HG03432 (cell line): ENCODE data around the gene INPP4B.
"Not testable (repeated sequence)": the region's sequence is repeated elsewhere in the genome, so short reads cannot be mapped to it uniquely, and the experiment has no call there.

Experiments
- ATAC-seq: cut with Tn5 transposase; IDR thresholded peaks from one replicate; pipeline ENCODE4 v1.9.1; 2021; ENCODE audit warnings: mild to moderate bottlenecking, moderate library complexity; ENCODE audit not compliant: unreplicated experiment

Gene INPP4B

GRCh38 chr4:142551517-142552305 is 294.4 kb downstream of the INPP4B start:
- no peak for ATAC-seq

GRCh38 chr4:142550965-142551364 is 295.1 kb downstream of the INPP4B start:
- ATAC-seq, result no peak

GRCh38 chr4:142549726-142550463 is 296.2 kb downstream of the INPP4B start:
- no peak for ATAC-seq

- no peak for ATAC-seq
These were observed 296.9 kb downstream of the INPP4B start for GRCh38 chr4:142549248-142549647.

- ATAC-seq, result no peak
These were observed 297.6 kb downstream of the INPP4B start for GRCh38 chr4:142548491-142548890.

GRCh38 chr4:142547974-142548373 is 298.1 kb downstream of the INPP4B start:
- no peak for ATAC-seq

- no peak for ATAC-seq
These were observed 301.5 kb downstream of the INPP4B start for GRCh38 chr4:142544594-142544993.

- ATAC-seq, result no peak
These were observed 302.1 kb downstream of the INPP4B start for GRCh38 chr4:142544039-142544438.

- no peak for ATAC-seq
These were observed 305.7 kb downstream of the INPP4B start for GRCh38 chr4:142540483-142540804.

- no peak for ATAC-seq
These were observed 306.2 kb downstream of the INPP4B start for GRCh38 chr4:142539796-142540482.

- ATAC-seq, result no peak
These were observed 311.1 kb downstream of the INPP4B start for GRCh38 chr4:142535009-142535408.

- ATAC-seq, result no peak
These were observed 314.0 kb downstream of the INPP4B start for GRCh38 chr4:142532054-142532453.

GRCh38 chr4:142530728-142531127 is 315.4 kb downstream of the INPP4B start:
- ATAC-seq, result no peak

GRCh38 chr4:142528433-142528832 is 317.7 kb downstream of the INPP4B start:
- ATAC-seq, result no peak

- no peak for ATAC-seq
These were observed 323.0 kb downstream of the INPP4B start for GRCh38 chr4:142523111-142523510.

GRCh38 chr4:142519342-142519741 is 326.8 kb downstream of the INPP4B start:
- no peak for ATAC-seq

- no peak for ATAC-seq
These were observed 329.2 kb downstream of the INPP4B start for GRCh38 chr4:142516686-142517526.

- no peak for ATAC-seq
These were observed 333.9 kb downstream of the INPP4B start for GRCh38 chr4:142512161-142512560.

- no peak for ATAC-seq
These were observed 336.2 kb downstream of the INPP4B start for GRCh38 chr4:142509881-142510280.

GRCh38 chr4:142509381-142509780 is 336.7 kb downstream of the INPP4B start:
- ATAC-seq, result not testable (repeated sequence)

GRCh38 chr4:142500966-142501365 is 345.1 kb downstream of the INPP4B start:
- no peak for ATAC-seq
